GM21619 (cell line): ENCODE results near the gene MYO1E.
"Not testable (repeated sequence)": the region's sequence is repeated elsewhere in the genome, so short reads cannot be mapped to it uniquely, and the experiment has no call there.

Experiments used
- ATAC-seq: cut with Tn5 transposase; IDR thresholded peaks from one replicate; pipeline ENCODE4 v1.9.1; 2021; ENCODE audit not compliant: unreplicated experiment

Gene MYO1E

GRCh38 chr15:59352683-59353082, 20.0 kb downstream of the MYO1E start:
- ATAC-seq: no peak

GRCh38 chr15:59352189-59352588, 20.5 kb downstream of the MYO1E start:
- no peak for ATAC-seq

- no peak for ATAC-seq
Observed at GRCh38 chr15:59350421-59350732, 22.3 kb downstream of the MYO1E start.

GRCh38 chr15:59349680-59350420, 22.8 kb downstream of the MYO1E start:
- ATAC-seq: peak; percentile 55

GRCh38 chr15:59347915-59348314, 24.8 kb downstream of the MYO1E start:
- no peak for ATAC-seq

- no peak for ATAC-seq
Observed at GRCh38 chr15:59346951-59347350, 25.7 kb downstream of the MYO1E start.

- ATAC-seq: no peak
Observed at GRCh38 chr15:59345326-59345725, 27.3 kb downstream of the MYO1E start.

GRCh38 chr15:59344311-59344710, 28.4 kb downstream of the MYO1E start:
- no peak for ATAC-seq

GRCh38 chr15:59340325-59340724, 32.3 kb downstream of the MYO1E start:
- no peak for ATAC-seq

- no peak for ATAC-seq
Observed at GRCh38 chr15:59339252-59339672, 33.4 kb downstream of the MYO1E start.

GRCh38 chr15:59338414-59338813, 34.3 kb downstream of the MYO1E start:
- ATAC-seq: no peak

GRCh38 chr15:59336725-59337124, 35.9 kb downstream of the MYO1E start:
- not testable (repeated sequence) for ATAC-seq

GRCh38 chr15:59335207-59335786, 37.4 kb downstream of the MYO1E start:
- ATAC-seq: no peak

GRCh38 chr15:59334076-59334415, 38.6 kb downstream of the MYO1E start:
- ATAC-seq: no peak

- ATAC-seq: no peak
Observed at GRCh38 chr15:59333401-59334075, 39.1 kb downstream of the MYO1E start.

GRCh38 chr15:59332009-59332408, 40.7 kb downstream of the MYO1E start:
- no peak for ATAC-seq

- ATAC-seq: no peak
Observed at GRCh38 chr15:59330649-59331048, 42.0 kb downstream of the MYO1E start.

GRCh38 chr15:59329570-59330350, 42.9 kb downstream of the MYO1E start:
- ATAC-seq: no peak

- no peak for ATAC-seq
Observed at GRCh38 chr15:59329091-59329490, 43.6 kb downstream of the MYO1E start.

- ATAC-seq: peak; percentile 48
Observed at GRCh38 chr15:59327942-59328341, 44.7 kb downstream of the MYO1E start.

- ATAC-seq: no peak
Observed at GRCh38 chr15:59326856-59327255, 45.8 kb downstream of the MYO1E start.
